GM19468 (cell line): ENCODE data around the gene SCN4A.
"Not testable (repeated sequence)": the region's sequence is repeated elsewhere in the genome, so short reads cannot be mapped to it uniquely, and the experiment has no call there.

ENCODE experiments used
- ATAC-seq: cut with Tn5 transposase; IDR thresholded peaks from one replicate; pipeline ENCODE4 v1.9.1; 2021; ENCODE audit warnings: mild to moderate bottlenecking, moderate library complexity, moderate number of reproducible peaks; ENCODE audit not compliant: unreplicated experiment; ENCODE audit errors: extremely low read depth

Gene SCN4A

DNA sequence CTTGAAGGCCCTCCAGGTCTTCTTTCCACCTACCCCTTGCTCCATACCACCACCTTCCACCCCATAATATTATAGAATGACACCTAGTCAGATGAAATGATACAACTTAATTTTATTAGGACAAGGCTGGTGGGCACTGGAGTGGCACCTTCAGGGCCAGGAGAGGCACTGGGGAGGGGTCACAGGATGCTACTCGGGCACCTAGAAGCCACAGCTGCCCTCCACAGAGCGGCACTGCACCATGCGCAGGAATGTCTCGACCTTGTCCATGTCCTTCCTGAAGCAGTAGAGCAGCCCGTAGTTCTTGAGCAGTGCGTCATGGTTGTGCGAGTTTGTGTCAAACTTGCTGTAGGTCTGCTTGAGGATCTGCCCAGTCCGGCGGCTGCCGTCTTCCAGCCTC lies 77.9 kb downstream of the SCN4A start:
- ATAC-seq, result not testable (repeated sequence)

GRCh38 chr17:63894021-63894420 lies 78.7 kb downstream of the SCN4A start:
- not testable (repeated sequence) for ATAC-seq

- not testable (repeated sequence) for ATAC-seq
These were observed 80.2 kb downstream of the SCN4A start for GRCh38 chr17:63892316-63893037.

- ATAC-seq, result not testable (repeated sequence)
These were observed 83.5 kb downstream of the SCN4A start for GRCh38 chr17:63889026-63889848.
